ENCODE results near the gene ITGB5. TPM values are rescaled to one million over a fixed set of nuclear protein-coding genes. Genes with fewer than 3 reads are reported as not detected.

ITGB5 gene
- total RNA-seq, 6 donors from 2014 or later, result 81.5 to 145 (median 106) TPM

DNA sequence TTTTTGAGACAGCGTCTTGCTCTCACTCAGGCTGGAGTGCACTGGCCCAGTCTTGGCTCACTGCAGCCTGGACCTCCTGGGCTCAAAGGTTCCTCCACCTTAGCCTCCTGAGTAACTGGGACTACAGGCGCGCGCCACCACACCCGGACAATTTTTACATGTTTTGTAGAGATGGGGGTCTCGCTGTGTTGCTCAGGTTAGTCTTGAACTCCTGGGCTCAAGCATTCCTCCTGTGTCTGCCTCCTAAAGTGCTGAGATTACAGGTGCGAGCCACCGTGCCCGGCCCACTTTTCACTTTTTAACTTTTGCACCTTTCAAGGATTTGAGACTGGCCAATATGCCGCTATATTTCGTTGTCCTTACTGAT lies 750 bp upstream of the ITGB5 start:
- TF ChIP-seq POLR2A (IDR thresholded peaks at IDR 0.05) (no peak), POLR2AphosphoS5 (IDR thresholded peaks at IDR 0.05) (no peak), EP300 (IDR thresholded peaks at IDR 0.05) (no peak)
- TF ChIP-seq, protein P1, sequence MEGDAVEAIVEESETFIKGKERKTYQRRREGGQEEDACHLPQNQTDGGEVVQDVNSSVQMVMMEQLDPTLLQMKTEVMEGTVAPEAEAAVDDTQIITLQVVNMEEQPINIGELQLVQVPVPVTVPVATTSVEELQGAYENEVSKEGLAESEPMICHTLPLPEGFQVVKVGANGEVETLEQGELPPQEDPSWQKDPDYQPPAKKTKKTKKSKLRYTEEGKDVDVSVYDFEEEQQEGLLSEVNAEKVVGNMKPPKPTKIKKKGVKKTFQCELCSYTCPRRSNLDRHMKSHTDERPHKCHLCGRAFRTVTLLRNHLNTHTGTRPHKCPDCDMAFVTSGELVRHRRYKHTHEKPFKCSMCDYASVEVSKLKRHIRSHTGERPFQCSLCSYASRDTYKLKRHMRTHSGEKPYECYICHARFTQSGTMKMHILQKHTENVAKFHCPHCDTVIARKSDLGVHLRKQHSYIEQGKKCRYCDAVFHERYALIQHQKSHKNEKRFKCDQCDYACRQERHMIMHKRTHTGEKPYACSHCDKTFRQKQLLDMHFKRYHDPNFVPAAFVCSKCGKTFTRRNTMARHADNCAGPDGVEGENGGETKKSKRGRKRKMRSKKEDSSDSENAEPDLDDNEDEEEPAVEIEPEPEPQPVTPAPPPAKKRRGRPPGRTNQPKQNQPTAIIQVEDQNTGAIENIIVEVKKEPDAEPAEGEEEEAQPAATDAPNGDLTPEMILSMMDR (IDR thresholded peaks at IDR 0.05), result no peak
- ATAC-seq (ENCODE audit: low FRiP score in 2 of 2), result no peak
- peak overlapping the region in 1 of 4 donors; percentile 91 for H3K27ac ChIP-seq
- peaks cover 0 to 4% (median 0%) of the 10 kb centered on the region in 4 donors for H3K27me3 ChIP-seq
- peaks cover 9 to 19% (median 15%) of the 10 kb centered on the region in 4 donors for H3K4me1 ChIP-seq
- no peak for DNase-seq
- 88% methylated on average over 11 of the region's 11 CpGs for WGBS, 2 donors
- H3K9me3 ChIP-seq, result no peaks in the 10 kb centered on the region
- H3K36me3 ChIP-seq, result no peaks in the 10 kb centered on the region
- H3K4me3 ChIP-seq, result peak overlapping the region in 3 of 4 donors; percentile 70 to 76 (median 76)

DNA sequence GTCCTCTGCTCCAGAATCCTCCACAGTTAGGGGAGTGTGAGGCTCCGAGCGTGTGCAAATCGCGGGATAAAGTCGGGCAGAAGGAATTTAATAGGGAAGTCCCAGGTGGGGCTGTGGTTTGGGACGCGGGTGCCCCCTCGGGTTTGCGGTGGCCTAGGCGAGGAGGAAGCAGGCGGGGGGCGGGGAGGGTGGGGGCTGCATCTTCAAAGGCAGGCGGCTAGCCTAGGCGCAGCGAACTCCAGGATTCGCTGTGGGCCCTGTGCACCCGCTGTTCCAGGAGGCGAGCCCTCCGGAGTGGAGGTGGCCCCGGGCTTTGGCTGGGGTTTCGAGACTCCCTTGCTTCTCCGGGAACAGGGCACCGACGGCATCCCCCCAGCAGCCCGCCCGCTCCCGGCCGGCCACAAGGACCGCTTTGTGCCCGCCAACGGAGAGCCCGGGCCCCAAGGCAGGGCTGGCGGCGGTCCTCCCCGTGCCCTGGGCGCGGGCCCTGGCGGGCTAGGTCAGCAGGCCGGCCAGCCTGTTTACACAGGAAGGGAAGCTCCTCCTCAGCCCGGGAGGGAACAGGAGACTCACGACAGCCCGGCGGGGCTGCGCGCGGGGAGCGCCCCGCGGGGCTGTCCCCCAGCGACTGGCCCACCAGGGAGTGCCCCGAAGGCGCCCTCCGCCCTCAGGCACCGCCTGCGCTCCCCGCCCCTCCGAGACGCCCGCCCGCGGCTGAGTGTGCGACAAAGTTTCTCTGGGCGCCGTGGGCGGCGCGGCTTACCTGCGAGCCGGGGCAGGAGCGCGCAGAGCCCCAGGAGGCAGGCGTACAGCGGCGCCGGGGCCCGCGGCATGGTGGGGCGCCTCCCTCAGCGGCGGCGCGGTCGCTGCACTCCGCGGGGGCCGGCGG lies 753 bp downstream of the ITGB5 start:
- peak; percentile 64 to 91 for DNase-seq
- TF ChIP-seq, protein P1 (IDR thresholded peaks at IDR 0.05), result peak in 3 of 6 experiments; percentile 12 to 23 (median 14)
- TF ChIP-seq POLR2AphosphoS5 (IDR thresholded peaks at IDR 0.05) (peak in 1 of 2 donors; percentile 68), POLR2A (IDR thresholded peaks at IDR 0.05) (peak in 2 of 4 donors; percentile 42 to 56), EP300 (IDR thresholded peaks at IDR 0.05) (no peak)
- WGBS, 2 donors, result 7 to 35% methylated on average over 4 to 38 of the region's 87 CpGs
- no peaks in the 10 kb centered on the region for H3K9me3 ChIP-seq
- peak overlapping the region; percentile 57 to 76 (median 73) for H3K4me3 ChIP-seq
- peak overlapping the region; percentile 88 to 94 (median 90) for H3K27ac ChIP-seq
- peaks cover 0 to 4% (median 0%) of the 10 kb centered on the region in 4 donors for H3K27me3 ChIP-seq
- peak; percentile 61 to 79 for ATAC-seq (ENCODE audit: low FRiP score in 2 of 2)
- H3K4me1 ChIP-seq, result peaks cover 9 to 19% (median 15%) of the 10 kb centered on the region in 4 donors
- no peaks in the 10 kb centered on the region for H3K36me3 ChIP-seq

DNA sequence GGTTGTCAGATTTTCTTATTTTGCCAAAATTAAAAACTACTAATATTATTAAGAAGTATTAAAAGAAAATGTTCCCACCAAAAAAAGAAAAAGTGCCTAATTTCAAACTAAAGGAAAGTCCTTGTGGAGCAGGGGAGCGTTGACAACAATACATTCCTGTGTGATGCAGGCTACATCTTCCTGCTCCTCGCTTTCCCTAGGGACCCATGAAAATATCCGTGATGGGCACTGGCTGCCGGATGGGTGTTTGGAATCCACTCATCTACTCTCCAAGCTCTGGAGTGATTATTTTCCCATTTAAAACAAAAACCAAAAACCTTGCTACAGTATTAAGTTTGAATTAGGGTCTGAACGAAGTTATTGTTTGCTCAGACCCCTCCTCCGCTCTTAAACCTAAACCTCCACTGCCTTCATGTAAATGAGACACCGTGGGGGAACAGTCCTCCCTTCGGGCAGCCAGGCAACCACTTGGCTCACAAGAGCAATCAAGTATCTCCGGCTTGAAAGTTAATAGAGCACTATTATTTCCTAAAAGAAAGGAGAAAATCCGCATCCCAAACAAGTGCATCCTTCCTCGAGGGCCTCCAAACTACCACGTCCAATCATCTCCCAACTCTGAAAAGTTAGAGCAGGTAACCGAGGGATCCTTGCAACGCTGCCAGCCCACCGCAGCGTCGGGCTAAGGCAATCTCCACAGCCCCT lies 1.5 kb downstream of the ITGB5 start:
- WGBS, 2 donors, result 48 to 57% methylated on average over 17 of the region's 17 CpGs

DNA sequence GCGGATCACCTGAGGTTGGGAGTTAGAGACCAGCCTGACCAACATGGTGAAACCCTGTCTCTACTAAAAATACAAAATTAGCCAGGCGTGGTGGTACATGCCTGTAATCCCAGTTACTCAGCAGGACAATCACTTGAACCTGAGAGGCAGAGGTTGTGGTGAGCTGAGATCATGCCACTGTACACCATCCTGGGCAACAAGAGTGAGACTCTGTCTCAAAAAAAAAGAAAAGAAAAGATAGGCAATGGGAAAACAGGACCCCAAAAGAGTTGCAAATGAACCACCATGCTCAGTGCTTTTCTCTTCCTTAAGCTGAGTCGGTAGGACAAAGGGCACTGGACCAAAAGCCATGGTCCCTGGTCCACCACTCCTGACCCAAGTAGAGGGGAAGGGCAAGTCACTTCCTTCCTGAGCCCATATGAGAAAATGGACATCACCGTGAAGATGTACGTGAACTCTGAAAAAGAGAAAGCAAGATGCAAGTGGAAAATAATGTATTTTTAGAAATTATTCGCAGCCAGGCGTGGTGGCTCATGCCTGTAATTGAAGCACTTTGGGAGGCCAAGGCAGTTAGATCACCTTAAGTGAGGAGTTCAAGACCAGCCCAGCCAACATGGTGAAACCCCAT lies 2.6 kb downstream of the ITGB5 start:
- 69 to 74% methylated on average over 7 of the region's 7 CpGs for WGBS, 2 donors
- DNase-seq (no peak), ATAC-seq (ENCODE audit: low FRiP score in 2 of 2) (no peak)
- Histone ChIP-seq H3K36me3 (no peaks in the 10 kb centered on the region), H3K4me1 (peaks cover 10 to 24% (median 19%) of the 10 kb centered on the region in 4 donors), H3K27ac (no peak overlapping the region), H3K9me3 (no peaks in the 10 kb centered on the region), H3K4me3 (no peak overlapping the region), H3K27me3 (peaks cover 0 to 4% (median 0%) of the 10 kb centered on the region in 4 donors)
- TF ChIP-seq EP300 (IDR thresholded peaks at IDR 0.05), result no peak
- TF ChIP-seq POLR2A (IDR thresholded peaks at IDR 0.05), result no peak
- TF ChIP-seq POLR2AphosphoS5 (IDR thresholded peaks at IDR 0.05), result no peak
- TF ChIP-seq, protein P1 (IDR thresholded peaks at IDR 0.05), result no peak

More for the DNA sequence above, 1.5 kb downstream of the ITGB5 start:
- DNase-seq (no peak), ATAC-seq (ENCODE audit: low FRiP score in 2 of 2) (no peak)
- TF ChIP-seq POLR2A (IDR thresholded peaks at IDR 0.05) (no peak), POLR2AphosphoS5 (IDR thresholded peaks at IDR 0.05) (no peak), EP300 (IDR thresholded peaks at IDR 0.05) (no peak)
- TF ChIP-seq, protein P1 (IDR thresholded peaks at IDR 0.05), result no peak
- no peaks in the 10 kb centered on the region for H3K9me3 ChIP-seq
- H3K27ac ChIP-seq, result peak overlapping the region; percentile 88 to 94 (median 90)
- peaks cover 0 to 4% (median 0%) of the 10 kb centered on the region in 4 donors for H3K27me3 ChIP-seq
- H3K4me1 ChIP-seq, result peaks cover 9 to 19% (median 15%) of the 10 kb centered on the region in 4 donors
- no peaks in the 10 kb centered on the region for H3K36me3 ChIP-seq
- peak overlapping the region; percentile 57 to 76 (median 73) for H3K4me3 ChIP-seq

Measured in upper lobe of left lung (tissue), 6 donors.